GM18951 (cell line): ENCODE results near the gene RNF115.

Experiments
- POLR2A ChIP-seq: IDR thresholded peaks from 4 replicates; pipeline ENCODE4 v1.6.1; 2011; ENCODE audit warnings: mild to moderate bottlenecking; ENCODE audit not compliant: insufficient read length, insufficient read depth; ENCODE audit errors: extremely low read depth
- in situ Hi-C: fragments of 300-500 bp; cut with MboI; formaldehyde crosslinking; loops from one replicate; pipeline ENCODE4 v1.12.0; 2022; ENCODE audit warnings: low sequenced_read_pairs, mixed read lengths, inconsistent platforms; ENCODE audit not compliant: unreplicated experiment

The RNF115 gene

GRCh38 chr1:145720556-145720877 lies 103.4 kb downstream of the RNF115 start:
- in situ Hi-C loops: loop anchor here (25.0 kb wide), 1 partner anchor 133 kb away; no protein-coding TSS in a partner anchor

DNA sequence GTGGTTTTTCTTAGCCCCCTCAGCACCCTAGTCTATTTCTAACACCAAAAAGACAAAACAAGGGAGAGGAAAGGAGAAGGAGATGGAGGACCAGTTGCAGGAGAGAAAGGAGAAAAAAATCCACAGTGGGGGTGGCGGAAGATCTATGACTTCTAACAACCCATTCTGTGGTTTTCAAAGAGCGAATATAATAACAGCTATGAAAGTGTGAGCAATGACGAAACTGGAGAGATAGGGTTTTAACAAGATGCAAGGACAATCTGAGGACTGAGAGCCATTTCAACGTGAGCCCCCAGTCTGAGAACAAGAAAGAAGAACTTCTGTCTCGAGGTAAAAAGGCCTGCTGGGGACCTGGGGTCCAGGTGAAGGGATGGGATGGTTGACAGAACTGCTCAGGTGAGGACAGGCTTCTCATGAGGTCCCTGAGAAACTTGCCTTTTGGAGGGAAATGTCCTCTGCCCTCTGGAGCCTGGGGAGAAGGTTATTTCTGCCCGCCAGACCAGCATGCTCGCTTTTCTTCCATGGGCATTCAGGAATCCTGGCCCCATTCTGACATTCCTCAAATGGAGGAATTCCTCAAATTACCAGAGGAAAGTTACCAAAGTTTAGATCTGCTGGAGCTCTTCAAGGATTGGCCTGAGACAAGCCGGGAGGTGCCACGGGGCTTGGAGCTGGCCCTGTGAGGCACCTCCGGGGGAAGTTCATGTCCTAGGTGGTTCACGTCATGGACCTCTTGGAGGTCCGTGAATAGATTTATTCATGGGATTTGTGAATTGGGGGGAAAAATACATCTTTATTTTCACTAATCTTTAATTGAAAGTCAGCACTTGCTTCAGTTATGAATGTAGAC lies 104.4 kb downstream of the RNF115 start, which contains the start of gene CD160:
CD160 (plus strand) TSS at position 270 of the 850 bp plus-strand sequence. CDS start 8,829 bp downstream, outside the sequence.
- in situ Hi-C loops: loop anchor here (25.0 kb wide), 1 partner anchor 132 kb away; no protein-coding TSS in a partner anchor
- TF ChIP-seq POLR2A: no peak

More at GRCh38 chr1:145720556-145720877, 103.4 kb downstream of the RNF115 start:
- TF ChIP-seq POLR2A: no peak

- in situ Hi-C loops: loop anchor here (25.0 kb wide), 1 partner anchor 131 kb away; no protein-coding TSS in a partner anchor
Observed at GRCh38 chr1:145718465-145718864, 105.4 kb downstream of the RNF115 start.

GRCh38 chr1:145717833-145718232 lies 106.1 kb downstream of the RNF115 start:
- in situ Hi-C loops: loop anchor here (25.0 kb wide), 1 partner anchor 131 kb away; no protein-coding TSS in a partner anchor

GRCh38 chr1:145716641-145717345 lies 107.1 kb downstream of the RNF115 start:
- in situ Hi-C loops: loop anchor here (25.0 kb wide), 1 partner anchor 129 kb away; no protein-coding TSS in a partner anchor
- TF ChIP-seq POLR2A: no peak

More at GRCh38 chr1:145717833-145718232, 106.1 kb downstream of the RNF115 start:
- TF ChIP-seq POLR2A: no peak

GRCh38 chr1:145714524-145715111 lies 109.3 kb downstream of the RNF115 start:
- in situ Hi-C loops: loop anchor here (25.0 kb wide), 1 partner anchor 127 kb away; no protein-coding TSS in a partner anchor

GRCh38 chr1:145711213-145711651 lies 112.7 kb downstream of the RNF115 start:
- in situ Hi-C loops: loop anchor here (25.0 kb wide), 1 partner anchor 124 kb away; no protein-coding TSS in a partner anchor
- no peak for TF ChIP-seq POLR2A

More at GRCh38 chr1:145714524-145715111, 109.3 kb downstream of the RNF115 start:
- no peak for TF ChIP-seq POLR2A

DNA sequence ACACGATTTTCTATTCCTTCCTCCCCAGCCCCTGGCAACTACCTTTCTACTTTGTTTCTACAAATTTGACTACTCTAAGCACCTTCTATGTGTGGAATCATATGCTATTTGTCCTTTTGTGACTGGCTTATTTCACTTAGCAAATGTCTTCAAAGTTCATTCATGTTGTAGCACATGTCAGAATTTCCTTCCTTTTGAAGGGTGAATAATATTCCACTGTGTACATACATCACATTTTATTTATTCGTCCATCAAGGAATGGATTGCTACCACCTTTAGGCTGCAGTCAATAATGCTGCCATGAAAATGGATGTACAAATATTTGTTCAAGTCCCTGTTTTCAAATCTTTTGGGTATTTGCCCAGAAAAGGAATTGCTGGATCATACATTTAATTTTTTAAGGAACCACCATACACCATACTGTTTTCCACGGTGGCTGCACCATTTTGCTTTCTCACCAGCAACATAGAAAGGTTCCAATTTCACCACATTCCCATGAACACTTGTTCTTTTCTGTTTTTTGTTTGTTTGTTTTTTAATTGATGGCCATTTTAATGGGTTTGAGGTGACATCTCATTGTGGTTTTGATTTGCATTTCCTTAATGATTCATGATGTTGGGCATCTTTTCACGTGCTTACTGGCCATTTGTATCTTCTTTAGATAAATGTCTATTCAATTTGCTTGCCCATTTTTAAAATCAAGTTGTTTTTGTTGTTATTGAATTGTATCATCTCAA lies 113.4 kb downstream of the RNF115 start:
- no peak for TF ChIP-seq POLR2A
- in situ Hi-C loops: loop anchor here (25.0 kb wide), 1 partner anchor 123 kb away; no protein-coding TSS in a partner anchor

GRCh38 chr1:145708063-145708462 lies 115.8 kb downstream of the RNF115 start:
- in situ Hi-C loops: loop anchor here (25.0 kb wide), 1 partner anchor 121 kb away; no protein-coding TSS in a partner anchor
- no peak for TF ChIP-seq POLR2A

GRCh38 chr1:145707183-145707867 lies 116.6 kb downstream of the RNF115 start, which contains the start of gene PDZK1:
PDZK1 (minus strand) TSS chr1:145707368; CDS start chr1:145688021, 19,347 bp downstream.
- in situ Hi-C loops: loop anchor here (25.0 kb wide), 1 partner anchor 120 kb away; no protein-coding TSS in a partner anchor
- TF ChIP-seq POLR2A: no peak

GRCh38 chr1:145706086-145706664 lies 117.7 kb downstream of the RNF115 start:
- in situ Hi-C loops: loop anchor here (25.0 kb wide), 1 partner anchor 119 kb away; no protein-coding TSS in a partner anchor
- no peak for TF ChIP-seq POLR2A
